ENCODE results near the gene NOC3L. TPM values are rescaled to one million over a fixed set of nuclear protein-coding genes. Genes with fewer than 3 reads are reported as not detected.

NOC3L gene
- total RNA-seq, 4 donors from 2014 or later = 8.7 to 14.2 (median 10.3) TPM

- DNase-seq (ENCODE audit: low spot score in 2 of 2) = no peak
- no peak for TF ChIP-seq CTCF (IDR thresholded peaks at IDR 0.05)
- TF ChIP-seq POLR2A (IDR thresholded peaks at IDR 0.05) = no peak
- H3K4me3 ChIP-seq (ENCODE audit: low read depth, poor library complexity, severe bottlenecking) = no peak overlapping the region
- intact Hi-C loops (cut with DNase I; ENCODE audit: low total_unique reads) = no loop called here
- WGBS, 2 donors = 80 to 84% methylated on average over 5 of the region's 5 CpGs
Measured at GRCh38 chr10:94294168-94294567, 68.6 kb downstream of the NOC3L start.

GRCh38 chr10:94293354-94293753, 69.4 kb downstream of the NOC3L start:
- no peak overlapping the region for H3K4me3 ChIP-seq (ENCODE audit: low read depth, poor library complexity, severe bottlenecking)
- DNase-seq (ENCODE audit: low spot score in 2 of 2) = no peak
- intact Hi-C loops (cut with DNase I; ENCODE audit: low total_unique reads) = no loop called here
- TF ChIP-seq CTCF (IDR thresholded peaks at IDR 0.05) (no peak), POLR2A (IDR thresholded peaks at IDR 0.05) (no peak)
- WGBS, 2 donors = 7 to 16% methylated on average over 1 of the region's 1 CpG

DNA sequence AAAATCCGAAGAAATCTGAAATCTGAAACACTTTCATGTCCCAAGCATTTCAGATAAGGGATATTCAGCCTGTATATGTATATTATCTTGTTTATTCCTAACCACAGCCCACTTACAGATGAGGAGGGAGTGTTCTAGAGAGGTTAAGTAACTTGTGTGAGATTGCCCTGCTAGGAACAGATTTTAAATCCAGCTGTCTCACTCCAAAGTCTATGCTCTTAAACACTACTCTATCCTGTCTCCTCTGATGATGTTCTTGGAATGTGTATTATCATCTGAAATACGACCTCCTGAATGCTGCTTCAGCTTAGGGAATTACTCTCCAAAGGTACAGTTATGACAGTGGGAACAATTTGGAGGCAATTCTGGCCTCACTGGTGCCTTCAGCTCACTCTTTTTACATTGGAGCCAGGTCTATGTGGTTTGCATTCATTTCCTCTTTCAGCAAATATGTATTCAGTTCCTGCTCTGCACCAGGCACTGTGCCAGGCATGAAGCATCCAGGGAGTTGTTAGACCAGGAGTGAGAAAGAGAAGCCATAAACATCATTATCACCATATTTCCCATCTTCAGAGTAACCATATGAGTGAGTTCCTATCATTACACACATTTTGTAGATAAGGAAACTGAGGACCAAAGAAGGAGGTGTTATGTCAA, 70.2 kb downstream of the NOC3L start:
- intact Hi-C loops (cut with DNase I; ENCODE audit: low total_unique reads) = no loop called here
- 54% methylated on average over 2 of the region's 2 CpGs for WGBS, 2 donors
- no peak for DNase-seq (ENCODE audit: low spot score in 2 of 2)
- no peak overlapping the region for H3K4me3 ChIP-seq (ENCODE audit: low read depth, poor library complexity, severe bottlenecking)
- no peak for TF ChIP-seq CTCF (IDR thresholded peaks at IDR 0.05)
- TF ChIP-seq POLR2A (IDR thresholded peaks at IDR 0.05) = no peak

- intact Hi-C loops (cut with DNase I; ENCODE audit: low total_unique reads) = no loop called here
- no peak for TF ChIP-seq CTCF (IDR thresholded peaks at IDR 0.05)
- TF ChIP-seq POLR2A (IDR thresholded peaks at IDR 0.05) = no peak
- WGBS, 2 donors = 90 to 95% methylated on average over 2 of the region's 2 CpGs
- DNase-seq (ENCODE audit: low spot score in 2 of 2) = no peak
- H3K4me3 ChIP-seq (ENCODE audit: low read depth, poor library complexity, severe bottlenecking) = no peak overlapping the region
Measured at GRCh38 chr10:94288361-94289101, 74.2 kb downstream of the NOC3L start.

GRCh38 chr10:94287336-94287735, 75.4 kb downstream of the NOC3L start:
- intact Hi-C loops (cut with DNase I; ENCODE audit: low total_unique reads) = no loop called here
- no peak for TF ChIP-seq CTCF (IDR thresholded peaks at IDR 0.05)
- no peak for TF ChIP-seq POLR2A (IDR thresholded peaks at IDR 0.05)
- 73 to 77% methylated on average over 3 of the region's 3 CpGs for WGBS, 2 donors
- H3K4me3 ChIP-seq (ENCODE audit: low read depth, poor library complexity, severe bottlenecking) = no peak overlapping the region
- no peak for DNase-seq (ENCODE audit: low spot score in 2 of 2)
